ENCODE data around the gene FYCO1.

- no peak for TF ChIP-seq RFX5 (IDR thresholded peaks at IDR 0.05; ENCODE audit: borderline replicate concordance, low read depth, low read length)
- no peak for TF ChIP-seq CTCF (IDR thresholded peaks at IDR 0.05; ENCODE audit: control extremely low read depth in 1 of 3, insufficient read depth in 1 of 3, low read depth in 1 of 3, low read length in 3 of 3)
- no peak for TF ChIP-seq BRCA1 (IDR thresholded peaks at IDR 0.05; ENCODE audit: low read depth, low read length)
- TF ChIP-seq CHD2 (IDR thresholded peaks at IDR 0.05; ENCODE audit: low read length), result no peak
Measured at GRCh38 chr3:45984331-45985312, 11.0 kb downstream of the FYCO1 start.
